Measurements from ENCODE around the gene CHCHD6. TPM values are rescaled to one million over a fixed set of nuclear protein-coding genes. Genes with fewer than 3 reads are reported as not detected.

CHCHD6 gene
- total and polyA plus RNA-seq, 2 of the 4 experiments (the other 2 are of a cell fraction), result 18.8 to 28.9 TPM

- dilution Hi-C loops (cut with HindIII; ENCODE audit: low sequenced_read_pairs, unreplicated experiment) (no loop called here), intact Hi-C loops (cut with micrococcal nuclease) (no loop called here), in situ Hi-C loops (cut with MboI; ENCODE audit: low sequenced_read_pairs) (no loop called here)
- H3K23ac ChIP-seq (ENCODE audit: low read depth, low read length), result no peak overlapping the region
- no peak overlapping the region for H2AK9ac ChIP-seq (replicated peaks; ENCODE audit: low read depth, low read length, poor library complexity)
- no peak overlapping the region for H3K4me2 ChIP-seq (ENCODE audit: low read depth, low read length)
- no peak overlapping the region for H2BK15ac ChIP-seq (ENCODE audit: low read depth, low read length)
- TF ChIP-seq RCOR1 (IDR thresholded peaks at IDR 0.05; ENCODE audit: insufficient replicate concordance, low read length) (no peak), CEBPB (IDR thresholded peaks at IDR 0.05; ENCODE audit: low read depth, low read length) (no peak), USF2 (IDR thresholded peaks at IDR 0.05; ENCODE audit: low read depth, low read length) (no peak), ELK1 (IDR thresholded peaks at IDR 0.05; ENCODE audit: borderline replicate concordance, low read depth, low read length) (no peak), FOS (IDR thresholded peaks at IDR 0.05; ENCODE audit: low read depth, low read length) (no peak), CHD1 (IDR thresholded peaks at IDR 0.05; ENCODE audit: low read depth, low read length) (no peak), POLR2A (IDR thresholded peaks at IDR 0.05; ENCODE audit: low read depth, low read length) (no peak), CTCF (conservative IDR thresholded peaks at IDR 0.05; ENCODE audit: low read depth, low read length) (no peak), MXI1 (IDR thresholded peaks at IDR 0.05; ENCODE audit: borderline replicate concordance, low read depth, low read length) (no peak)
- no peak overlapping the region for H2AFZ ChIP-seq (replicated peaks; ENCODE audit: low read length, poor library complexity)
- H3K9me3 ChIP-seq (ENCODE audit: control insufficient read depth, insufficient read depth, low read length), result peaks cover 9% of the 10 kb centered on the region
- H3K4ac ChIP-seq (ENCODE audit: low read depth, low read length), result no peak overlapping the region
- peaks cover 12% of the 10 kb centered on the region for H3K4me1 ChIP-seq (ENCODE audit: control insufficient read depth, insufficient read depth, low read length)
- no peaks in the 10 kb centered on the region for H3K79me1 ChIP-seq (ENCODE audit: low read depth in 1 of 2, low read length in 2 of 2)
- no peak overlapping the region for H4K8ac ChIP-seq (ENCODE audit: low read depth in 2 of 2, low read length in 2 of 2)
- H3K18ac ChIP-seq (ENCODE audit: low read depth, low read length), result no peak overlapping the region
- H3K27me3 ChIP-seq (ENCODE audit: control insufficient read depth, insufficient read depth, low read length), result no peaks in the 10 kb centered on the region; the same call in 1 of the 2 replicates
- no peak overlapping the region for H3K4me3 ChIP-seq (ENCODE audit: insufficient read depth, low read depth, low read length)
- BruUV-seq (replicated peaks), result no TSS peak
- H3K9me1 ChIP-seq (ENCODE audit: insufficient read depth, low read length), result peaks cover 5% of the 10 kb centered on the region
- no peak overlapping the region for H3K27ac ChIP-seq (ENCODE audit: insufficient read depth, low read length)
- CTCF ChIA-PET, result no interaction called here
- H3K36me3 ChIP-seq (ENCODE audit: control insufficient read depth, insufficient read depth, low read length), result no peaks in the 10 kb centered on the region
- DNase-seq, result no peak
- H2BK20ac ChIP-seq (ENCODE audit: low read depth, low read length), result no peak overlapping the region
- no peak overlapping the region for H2BK5ac ChIP-seq (ENCODE audit: low read depth, low read length, poor library complexity, severe bottlenecking)
- H2BK120ac ChIP-seq (ENCODE audit: low read depth, low read length), result no peak overlapping the region
- H3K9ac ChIP-seq (ENCODE audit: low read depth, low read length), result no peak overlapping the region
- no peak overlapping the region for H2AK5ac ChIP-seq (ENCODE audit: low read depth, low read length)
- no peak overlapping the region for H3K56ac ChIP-seq (ENCODE audit: extremely low read depth, insufficient read depth, low read length)
- WGBS, 2 experiments (ENCODE audit: extremely low coverage in 2 of 2, insufficient read length in 1 of 2), result no CpG with 5 or more reads among the region's 3 CpGs
- POLR2A ChIA-PET (ENCODE audit: unreplicated experiment), result no interaction called here
- H4K5ac ChIP-seq (ENCODE audit: low read depth, low read length), result no peak overlapping the region
- no peak overlapping the region for H4K91ac ChIP-seq (ENCODE audit: insufficient read depth, low read depth, low read length)
- H4K20me1 ChIP-seq (ENCODE audit: insufficient read depth, low read length), result no peaks in the 10 kb centered on the region
- no peak overlapping the region for H3K14ac ChIP-seq (replicated peaks; ENCODE audit: low read depth, low read length)
- no peak for ATAC-seq (ENCODE audit: low read depth)
These were observed 270.7 kb downstream of the CHCHD6 start for GRCh38 chr3:126974756-126975155.

All from IMR-90 (cell line).